HepG2 (cell line): ENCODE measurements around the gene DDX59. TPM values are rescaled to one million over a fixed set of nuclear protein-coding genes. Genes with fewer than 3 reads are reported as not detected.

ENCODE experiments used
- BRD4 ChIP-seq: sonication (generic); formaldehyde crosslinking; IDR thresholded peaks from 2 replicates; pipeline ENCODE4 v1.4.0; 2020; ENCODE audit warnings: missing genetic modification reagents
- CSRNP1 ChIP-seq: sonication (generic); formaldehyde crosslinking; IDR thresholded peaks from 2 replicates; pipeline ENCODE4 v1.8.1; 2023; ENCODE audit warnings: mild to moderate bottlenecking, missing genetic modification reagents
- MATR3 ChIP-seq: sonication (generic); formaldehyde crosslinking; IDR thresholded peaks from 2 replicates; pipeline ENCODE4 v1.4.0; 2020; ENCODE audit warnings: missing genetic modification reagents
- MED8 ChIP-seq: sonication (generic); formaldehyde crosslinking; IDR thresholded peaks from 2 replicates; pipeline ENCODE4 v1.8.1; 2023; ENCODE audit warnings: mild to moderate bottlenecking, missing genetic modification reagents; ENCODE audit not compliant: insufficient replicate concordance
- MYPOP ChIP-seq: sonication (generic); formaldehyde crosslinking; IDR thresholded peaks from 2 replicates; pipeline ENCODE4 v1.8.1; 2023; ENCODE audit warnings: mild to moderate bottlenecking, moderate library complexity, missing genetic modification reagents
- NFRKB ChIP-seq: fragments of 450-650 bp; IDR thresholded peaks from 2 replicates; pipeline ENCODE4 v1.6.1; 2017
- PHB2 ChIP-seq: fragments of 450-650 bp; IDR thresholded peaks from 2 replicates; pipeline ENCODE4 v1.6.1; 2018; ENCODE audit not compliant: partially characterized antibody
- POGZ ChIP-seq: sonication (generic); formaldehyde crosslinking; IDR thresholded peaks from 2 replicates; pipeline ENCODE4 v1.4.0; 2020; ENCODE audit warnings: mild to moderate bottlenecking, missing genetic modification reagents
- SP2 ChIP-seq: sonication (generic); formaldehyde crosslinking; IDR thresholded peaks from 2 replicates; pipeline ENCODE4 v1.5.1; 2020; ENCODE audit warnings: mild to moderate bottlenecking, missing genetic modification reagents
- TBX3 ChIP-seq: fragments of 450-650 bp; IDR thresholded peaks from 2 replicates; pipeline ENCODE4 v1.6.1; 2017; ENCODE audit warnings: antibody characterized with exemption, mild to moderate bottlenecking, inconsistent platforms, borderline replicate concordance
- THYN1 ChIP-seq: sonication (generic); formaldehyde crosslinking; IDR thresholded peaks from 2 replicates; pipeline ENCODE4 v1.8.1; 2023; ENCODE audit warnings: low read depth, mild to moderate bottlenecking, moderate library complexity, missing genetic modification reagents, borderline replicate concordance
- ZBTB39 ChIP-seq: sonication (generic); formaldehyde crosslinking; IDR thresholded peaks from 2 replicates; pipeline ENCODE4 v1.5.0; 2020; ENCODE audit warnings: missing genetic modification reagents
- ZEB1 ChIP-seq: IDR thresholded peaks from 2 replicates; pipeline ENCODE4 v1.6.1; 2012; ENCODE audit warnings: mild to moderate bottlenecking, low read depth, inconsistent platforms; ENCODE audit not compliant: insufficient replicate concordance
- ZHX1 ChIP-seq: sonication (generic); formaldehyde crosslinking; IDR thresholded peaks from 2 replicates; pipeline ENCODE4 v1.8.1; 2022; ENCODE audit warnings: low read depth, mild to moderate bottlenecking, missing genetic modification reagents
- ZNF160 ChIP-seq: sonication (generic); formaldehyde crosslinking; IDR thresholded peaks from 2 replicates; pipeline ENCODE4 v1.8.0; 2022; ENCODE audit warnings: mild to moderate bottlenecking, inconsistent platforms, missing genetic modification reagents
- ZNF644 ChIP-seq: IDR thresholded peaks from 2 replicates; pipeline ENCODE4 v1.6.1; 2016; ENCODE audit warnings: low read depth
- ZNF747 ChIP-seq: sonication (generic); formaldehyde crosslinking; IDR thresholded peaks from 2 replicates; pipeline ENCODE4 v1.8.1; 2023; ENCODE audit warnings: missing genetic modification reagents, mild to moderate bottlenecking, borderline replicate concordance
- ZNF816 ChIP-seq: sonication (generic); formaldehyde crosslinking; IDR thresholded peaks from 2 replicates; pipeline ENCODE4 v1.8.0; 2022; ENCODE audit warnings: missing genetic modification reagents, mild to moderate bottlenecking, borderline replicate concordance
- ZNF850 ChIP-seq: sonication (generic); formaldehyde crosslinking; conservative IDR thresholded peaks from 2 replicates; pipeline ENCODE4 v1.9.0; 2021; ENCODE audit warnings: mild to moderate bottlenecking, missing genetic modification reagents
- polyA plus RNA-seq, 8 experiments: library from polyadenylated mRNA; depleted of rRNA in 3 of 8; stranded (reverse) in 7 of 8; unstranded in 1 of 8; fragments of >200 nt; fragmentation: Illumina TruSeq in 4 of 8; extraction: Trizol in 4 of 8; gene quantifications; 2 replicates each; pipeline versions ENCODE4 v1.2.1 to v1.2.3, GENCODE V29; 2011 to 2016; ENCODE audit warnings: low read depth in 4 of 8, missing spikeins in 1 of 8, mixed read lengths in 1 of 8; ENCODE audit not compliant: insufficient read depth in 1 of 8
- total RNA-seq, 5 experiments: library from RNA; depleted of rRNA; stranded (reverse); fragments of >200 nt; fragmentation: Illumina TruSeq; extraction: Trizol; gene quantifications; 2 replicates each; pipeline ENCODE4 v1.2.3, GENCODE V29; 2016; ENCODE audit warnings: low read depth in 1 of 5

DDX59 gene
- total and polyA plus RNA-seq, 2 of the 13 experiments (the other 11 are each of a cell fraction or from before 2014, with no cell fraction given) = 12.1 to 14.8 TPM

- TF ChIP-seq MATR3 (CRISPR knock-in tag) (no peak), POGZ (CRISPR knock-in tag) (peak; percentile 72), BRD4 (CRISPR knock-in tag) (no peak; the same call in 1 of the 2 replicates), ZNF850 (0 out of 2 replicates have a peak, but pooled peaks have one; percentile 47), THYN1 (CRISPR knock-in tag) (no peak), NFRKB (no peak), ZNF160 (0 out of 2 replicates have a peak, but pooled peaks have one; percentile 53), ZEB1 (peak; percentile 56), CSRNP1 (CRISPR knock-in tag) (0 out of 2 replicates have a peak, but pooled peaks have one; percentile 75), TBX3 (peak; percentile 32; the same call in 1 of the 2 replicates), PHB2 (no peak), ZBTB39 (CRISPR knock-in tag) (peak; percentile 69; the same call in 1 of the 2 replicates), MED8 (CRISPR knock-in tag) (peak; percentile 49), SP2 (CRISPR knock-in tag) (peak; percentile 78), ZNF747 (peak; percentile 68; the same call in 1 of the 2 replicates), ZHX1 (CRISPR knock-in tag) (no peak), MYPOP (CRISPR knock-in tag) (0 out of 2 replicates have a peak, but pooled peaks have one; percentile 44), ZNF816 (peak; percentile 88), ZNF644 (no peak)
These were observed at the start of gene DDX59 (continued) for GRCh38 chr1:200669314-200670241.
